Tibial nerve (tissue), 4 donors: ENCODE results near the gene EMILIN1.

Experiments
- CTCF ChIP-seq, 5 experiments: fragments of 200-600 bp in 3 of 5; fragments of 450-650 bp in 2 of 5; sonication (generic) in 3 of 5; IDR thresholded peaks; one replicate each; pipeline ENCODE4 v1.5.1; 2016 to 2019; ENCODE audit warnings: antibody characterized with exemption in 5 of 5, mild to moderate bottlenecking in 3 of 5, moderate library complexity in 2 of 5
- EP300 ChIP-seq, 2 donors: sonication (generic); formaldehyde crosslinking; IDR thresholded peaks; one replicate each; pipeline ENCODE4 v1.6.1; 2017; ENCODE audit warnings: antibody characterized with exemption in 2 of 2, mild to moderate bottlenecking in 1 of 2
- POLR2A ChIP-seq, 2 donors: fragments of 450-650 bp; IDR thresholded peaks; one replicate each; pipeline ENCODE4 v1.6.1; 2017; ENCODE audit warnings: antibody characterized with exemption in 2 of 2, mild to moderate bottlenecking in 2 of 2, moderate library complexity in 2 of 2

GRCh38 chr2:27050996-27051901, 27.2 kb upstream of the EMILIN1 start, which contains the start of gene AGBL5:
- TF ChIP-seq CTCF (IDR thresholded peaks at IDR 0.05) (peak in 1 of 5 experiments; percentile 13), POLR2A (IDR thresholded peaks at IDR 0.05) (peak; percentile 27 to 78), EP300 (IDR thresholded peaks at IDR 0.05) (peak; percentile 5 to 86)
